SK-N-SH treated with all-trans-retinoic acid at 6 μM for 48 hours (cell line): Measurements from ENCODE around the gene SCYL1.
A peak's percentile ranks its signal among the peaks of the same experiment; 100 is the strongest.

Experiments used
- ATAC-seq: fragments of 200-7000 bp; cut with Tn5 transposase; 3 replicates; pipeline ENCODE4 v1.9.1; 2020; ENCODE audit warnings: mild to moderate bottlenecking, moderate library complexity
- ARNTL ChIP-seq: fragments of 450-650 bp; formaldehyde crosslinking; IDR thresholded peaks from 2 replicates; pipeline ENCODE4 v1.5.0; 2020; ENCODE audit warnings: low read depth, mild to moderate bottlenecking, moderate library complexity, borderline replicate concordance
- BACH2 ChIP-seq: fragments of 250-450 bp; sonication (Bioruptor Pico); IDR thresholded peaks from 2 replicates; pipeline ENCODE4 v1.9.0; 2021; ENCODE audit warnings: mild to moderate bottlenecking, borderline replicate concordance
- CSDC2 ChIP-seq: fragments of 250-450 bp; sonication (Bioruptor Pico); IDR thresholded peaks from 2 replicates; pipeline ENCODE4 v1.5.0; 2020; ENCODE audit warnings: mild to moderate bottlenecking, moderate library complexity
- CSRNP3 ChIP-seq: fragments of 250-450 bp; sonication (Bioruptor Pico); IDR thresholded peaks from 2 replicates; pipeline ENCODE4 v1.5.1; 2021; ENCODE audit warnings: mild to moderate bottlenecking, moderate library complexity
- ESRRG ChIP-seq: fragments of 250-450 bp; sonication (Bioruptor Pico); IDR thresholded peaks from 2 replicates; pipeline ENCODE4 v1.6.1; 2021; ENCODE audit warnings: mild to moderate bottlenecking
- GLIS3 ChIP-seq: fragments of 250-450 bp; sonication (Bioruptor Pico); IDR thresholded peaks from 2 replicates; pipeline ENCODE4 v1.5.0; 2020; ENCODE audit warnings: mild to moderate bottlenecking, moderate library complexity
- OSR1 ChIP-seq: fragments of 250-450 bp; sonication (Bioruptor Pico); IDR thresholded peaks from 2 replicates; pipeline ENCODE4 v1.8.0; 2022; ENCODE audit warnings: moderate library complexity, mild to moderate bottlenecking, inconsistent platforms
- POU6F1 ChIP-seq: fragments of 250-450 bp; sonication (Bioruptor Pico); IDR thresholded peaks from 2 replicates; pipeline ENCODE4 v1.8.0; 2021; ENCODE audit warnings: low read depth, mild to moderate bottlenecking, moderate library complexity, borderline replicate concordance
- PPARA ChIP-seq: fragments of 250-450 bp; sonication (Bioruptor Pico); IDR thresholded peaks from 2 replicates; pipeline ENCODE4 v1.5.0; 2020; ENCODE audit warnings: mild to moderate bottlenecking, borderline replicate concordance
- RARB ChIP-seq: fragments of 250-450 bp; sonication (Bioruptor Pico); IDR thresholded peaks from 2 replicates; pipeline ENCODE4 v1.8.0; 2021; ENCODE audit warnings: mild to moderate bottlenecking, moderate library complexity
- SNAI2 ChIP-seq: fragments of 250-450 bp; sonication (Bioruptor Pico); IDR thresholded peaks from 2 replicates; pipeline ENCODE4 v1.5.0; 2020; ENCODE audit warnings: mild to moderate bottlenecking, moderate library complexity
- TCF4 ChIP-seq: fragments of 250-450 bp; sonication (Bioruptor Pico); IDR thresholded peaks from 2 replicates; pipeline ENCODE4 v1.8.0; 2021; ENCODE audit warnings: mild to moderate bottlenecking, moderate library complexity, borderline replicate concordance
- TOX ChIP-seq: fragments of 250-450 bp; sonication (Bioruptor Pico); IDR thresholded peaks from 2 replicates; pipeline ENCODE4 v1.8.0; 2021; ENCODE audit warnings: mild to moderate bottlenecking, moderate library complexity, borderline replicate concordance
- TSHZ2 ChIP-seq: fragments of 250-450 bp; sonication (Bioruptor Pico); IDR thresholded peaks from 2 replicates; pipeline ENCODE4 v1.5.0; 2020; ENCODE audit warnings: mild to moderate bottlenecking, moderate library complexity
- ZFP3 ChIP-seq: fragments of 250-450 bp; sonication (Bioruptor Pico); IDR thresholded peaks from 2 replicates; pipeline ENCODE4 v1.5.0; 2020; ENCODE audit warnings: mild to moderate bottlenecking, moderate library complexity
- ZNF565 ChIP-seq: fragments of 450-650 bp; formaldehyde crosslinking; conservative IDR thresholded peaks from 2 replicates; pipeline ENCODE4 v1.5.0; 2020; ENCODE audit warnings: low read depth, mild to moderate bottlenecking, moderate library complexity
- ZNF70 ChIP-seq: fragments of 450-650 bp; formaldehyde crosslinking; IDR thresholded peaks from 2 replicates; pipeline ENCODE4 v1.5.0; 2020; ENCODE audit warnings: mild to moderate bottlenecking, moderate library complexity
- ZNF8 ChIP-seq: fragments of 450-650 bp; formaldehyde crosslinking; IDR thresholded peaks from 2 replicates; pipeline ENCODE4 v1.5.0; 2020; ENCODE audit warnings: mild to moderate bottlenecking, moderate library complexity
- TF ChIP-seq, protein P1 (sequence below): fragments of 250-450 bp; sonication (Bioruptor Pico); IDR thresholded peaks from 2 replicates; pipeline ENCODE4 v1.8.0; 2020; ENCODE audit warnings: mild to moderate bottlenecking, moderate library complexity, borderline replicate concordance

Gene SCYL1

DNA sequence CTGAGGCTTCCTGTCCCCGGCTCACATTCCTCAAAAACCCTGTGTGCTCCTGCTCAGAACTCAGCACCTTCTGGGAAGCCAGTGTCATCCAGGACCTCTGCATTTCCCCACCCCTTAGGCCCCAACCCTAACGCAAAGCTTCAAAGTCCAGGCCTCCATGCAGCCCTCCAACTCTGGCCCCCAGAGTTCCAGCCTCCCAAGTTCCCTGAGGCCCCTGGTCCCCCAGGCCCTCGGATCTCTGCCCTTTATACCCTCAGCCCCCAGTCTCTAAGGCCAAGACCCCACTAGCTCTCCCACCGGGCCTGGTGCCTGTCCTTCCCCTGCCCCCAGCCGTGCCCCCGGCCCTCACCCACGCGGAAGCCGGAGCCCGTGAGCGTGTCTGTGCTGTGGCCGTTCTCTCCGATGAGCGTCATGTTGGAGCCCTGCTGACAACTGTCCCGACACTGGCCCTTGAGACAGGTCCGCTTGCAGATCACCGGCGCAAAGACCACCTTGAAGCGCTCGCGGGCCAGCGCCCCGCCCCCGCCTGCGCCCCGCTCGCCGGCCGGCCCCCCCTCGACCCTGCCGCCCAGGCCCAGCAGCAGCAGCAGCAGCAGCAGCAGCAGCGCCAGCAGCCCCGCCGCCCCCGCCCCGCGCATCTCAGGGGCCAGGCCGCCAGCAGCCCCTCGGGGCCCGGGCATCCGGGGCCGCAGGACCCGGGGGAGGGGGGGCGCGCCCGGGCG lies 32.6 kb downstream of the SCYL1 start (continued):
- TF ChIP-seq CSRNP3 (no peak), ESRRG (CRISPR knock-in tag) (no peak), BACH2 (CRISPR knock-in tag) (no peak), TCF4 (CRISPR knock-in tag) (no peak), TOX (CRISPR knock-in tag) (no peak)
- TF ChIP-seq, all 23 proteins: peak for 0

DNA sequence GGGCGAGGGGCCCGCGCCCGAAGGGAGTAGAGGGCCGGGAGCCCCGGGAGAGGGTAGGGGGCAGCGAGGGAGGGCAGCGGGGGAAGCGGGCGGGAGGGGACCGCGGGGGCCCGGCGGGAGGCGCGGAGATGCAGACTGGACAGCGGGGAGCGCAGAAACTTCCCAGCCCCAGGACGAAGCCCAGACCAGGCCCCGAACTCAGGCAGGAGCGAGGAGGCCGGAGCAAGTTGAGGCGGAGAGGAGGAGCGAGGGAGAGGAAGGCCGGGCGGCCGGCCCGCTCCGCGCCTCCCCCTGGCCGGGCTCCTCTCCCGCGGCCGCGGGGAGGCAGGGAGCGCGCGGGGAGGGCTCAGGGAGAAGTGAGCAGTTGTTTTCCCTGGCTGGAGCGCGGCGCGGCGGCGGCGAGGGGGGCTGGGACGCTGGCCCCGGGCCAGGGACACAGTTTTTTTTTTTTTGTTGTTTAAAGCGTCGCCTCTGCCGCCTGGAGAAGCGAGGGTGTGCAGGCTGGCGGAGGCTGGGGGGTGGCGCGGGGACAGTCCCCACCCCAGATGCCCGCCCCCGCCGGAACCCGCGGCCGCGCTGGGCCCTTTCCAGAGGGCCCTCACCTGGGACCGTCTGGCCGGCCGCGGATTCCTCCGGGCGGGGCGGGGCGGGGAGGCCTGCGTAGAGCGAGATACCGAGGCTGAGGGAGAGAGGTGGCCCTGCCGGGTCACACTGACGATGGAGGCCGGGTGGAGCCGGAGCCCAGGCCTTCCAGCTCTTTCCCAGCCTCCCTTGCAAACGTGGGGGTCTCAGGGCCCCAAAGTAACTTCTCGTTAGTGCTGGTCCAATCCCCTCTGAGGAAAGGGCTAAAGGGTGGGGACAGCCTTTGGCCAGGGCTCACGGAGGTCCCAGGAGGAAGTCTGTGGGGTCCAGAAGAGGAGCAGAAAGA lies 33.4 kb downstream of the SCYL1 start, which contains the start of gene LTBP3:
TSS of gene LTBP3 (minus strand) at position 358 of the 928 bp plus-strand sequence. CDS start 400 bp downstream, outside the sequence.
- TF ChIP-seq ZNF8 (CRISPR knock-in tag) (no peak), ARNTL (CRISPR knock-in tag) (no peak), ESRRG (CRISPR knock-in tag) (no peak), ZNF565 (CRISPR knock-in tag) (no peak), OSR1 (CRISPR knock-in tag) (no peak), ZFP3 (no peak), SNAI2 (CRISPR knock-in tag) (no peak), BACH2 (CRISPR knock-in tag) (no peak), TOX (CRISPR knock-in tag) (no peak), RARB (CRISPR knock-in tag) (no peak), TSHZ2 (CRISPR knock-in tag) (no peak), ZNF70 (CRISPR knock-in tag) (no peak), PPARA (no peak), CSDC2 (CRISPR knock-in tag) (no peak), GLIS3 (CRISPR knock-in tag) (no peak)
- peak; percentile 52 for ATAC-seq

DNA sequence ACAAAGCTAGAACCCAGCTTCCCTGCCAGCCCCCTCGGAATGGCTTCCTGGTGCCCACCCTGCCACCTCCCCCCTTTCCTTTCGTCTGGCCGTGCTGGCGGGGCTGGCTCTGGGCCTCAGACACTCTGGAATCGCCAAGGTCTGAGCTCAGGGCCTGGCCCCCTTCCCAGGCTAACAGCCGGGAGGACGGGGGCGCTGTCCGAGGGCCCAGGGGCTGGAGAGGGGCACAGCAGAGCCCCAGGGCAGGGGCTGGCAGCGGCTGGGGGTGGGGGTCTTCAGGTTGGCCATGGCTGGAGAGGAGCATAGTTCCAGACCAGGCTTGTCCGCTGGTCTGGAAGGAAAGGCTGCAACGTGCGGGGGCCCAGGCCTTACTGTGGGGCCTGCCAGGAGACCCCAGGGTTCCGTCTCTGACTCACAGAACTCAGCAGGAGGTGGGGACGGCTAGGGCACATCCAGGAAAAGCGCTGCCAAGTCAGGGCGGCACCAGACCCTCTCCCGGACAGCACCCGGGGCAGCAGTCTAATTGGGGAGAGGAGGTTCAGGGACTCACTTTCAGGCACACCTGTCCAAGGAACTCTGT lies 34.1 kb downstream of the SCYL1 start:
- TF ChIP-seq ZFP3: peak; percentile 39; the same call in 1 of the 2 replicates
- no peak for TF ChIP-seq CSRNP3
- TF ChIP-seq, all 23 proteins: peak for 1
- peak; percentile 25 for ATAC-seq

DNA sequence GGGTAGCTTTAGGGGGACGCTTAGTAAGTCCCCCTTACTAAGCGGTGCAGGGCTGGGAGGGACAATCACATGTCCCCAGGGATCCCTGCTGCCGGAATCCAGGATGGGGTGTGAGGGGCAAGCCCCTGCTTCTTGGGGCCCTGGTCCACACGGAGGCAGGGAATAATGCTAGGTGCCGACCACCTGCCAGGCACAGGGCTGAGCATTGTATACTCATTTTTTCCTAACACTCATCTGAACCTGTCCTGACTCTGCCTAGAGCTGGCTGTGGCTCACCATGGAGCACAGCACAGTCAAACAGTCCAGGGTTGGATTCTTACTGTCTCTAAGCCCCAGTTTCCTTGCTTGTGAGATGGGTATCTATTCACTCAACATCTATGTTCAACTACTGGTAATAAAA lies 34.7 kb downstream of the SCYL1 start:
- no peak for TF ChIP-seq ZNF8 (CRISPR knock-in tag)
- no peak for TF ChIP-seq OSR1 (CRISPR knock-in tag)
- no peak for TF ChIP-seq SNAI2 (CRISPR knock-in tag)
- TF ChIP-seq, protein P1, sequence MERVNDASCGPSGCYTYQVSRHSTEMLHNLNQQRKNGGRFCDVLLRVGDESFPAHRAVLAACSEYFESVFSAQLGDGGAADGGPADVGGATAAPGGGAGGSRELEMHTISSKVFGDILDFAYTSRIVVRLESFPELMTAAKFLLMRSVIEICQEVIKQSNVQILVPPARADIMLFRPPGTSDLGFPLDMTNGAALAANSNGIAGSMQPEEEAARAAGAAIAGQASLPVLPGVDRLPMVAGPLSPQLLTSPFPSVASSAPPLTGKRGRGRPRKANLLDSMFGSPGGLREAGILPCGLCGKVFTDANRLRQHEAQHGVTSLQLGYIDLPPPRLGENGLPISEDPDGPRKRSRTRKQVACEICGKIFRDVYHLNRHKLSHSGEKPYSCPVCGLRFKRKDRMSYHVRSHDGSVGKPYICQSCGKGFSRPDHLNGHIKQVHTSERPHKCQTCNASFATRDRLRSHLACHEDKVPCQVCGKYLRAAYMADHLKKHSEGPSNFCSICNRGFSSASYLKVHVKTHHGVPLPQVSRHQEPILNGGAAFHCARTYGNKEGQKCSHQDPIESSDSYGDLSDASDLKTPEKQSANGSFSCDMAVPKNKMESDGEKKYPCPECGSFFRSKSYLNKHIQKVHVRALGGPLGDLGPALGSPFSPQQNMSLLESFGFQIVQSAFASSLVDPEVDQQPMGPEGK (CRISPR knock-in tag): no peak
- TF ChIP-seq POU6F1 (CRISPR knock-in tag): no peak
- TF ChIP-seq BACH2 (CRISPR knock-in tag): no peak
- TF ChIP-seq GLIS3 (CRISPR knock-in tag): no peak
- TF ChIP-seq TSHZ2 (CRISPR knock-in tag): no peak
- no peak for TF ChIP-seq TCF4 (CRISPR knock-in tag)
- no peak for TF ChIP-seq TOX (CRISPR knock-in tag)
- 0 out of 3 replicates have a peak, but pooled peaks have one; percentile 1 for ATAC-seq
